Erythroblast (primary cell): Measurements from ENCODE around the gene NHEJ1.

ENCODE experiments used
- GATA1 ChIP-seq: IDR thresholded peaks from 2 replicates; pipeline ENCODE4 v1.6.1; 2011; ENCODE audit warnings: low read depth, mild to moderate bottlenecking, control low read depth, low read length, moderate library complexity
- POLR2A ChIP-seq: IDR thresholded peaks from 2 replicates; pipeline ENCODE4 v1.6.1; 2011; ENCODE audit warnings: mild to moderate bottlenecking, low read length

DNA sequence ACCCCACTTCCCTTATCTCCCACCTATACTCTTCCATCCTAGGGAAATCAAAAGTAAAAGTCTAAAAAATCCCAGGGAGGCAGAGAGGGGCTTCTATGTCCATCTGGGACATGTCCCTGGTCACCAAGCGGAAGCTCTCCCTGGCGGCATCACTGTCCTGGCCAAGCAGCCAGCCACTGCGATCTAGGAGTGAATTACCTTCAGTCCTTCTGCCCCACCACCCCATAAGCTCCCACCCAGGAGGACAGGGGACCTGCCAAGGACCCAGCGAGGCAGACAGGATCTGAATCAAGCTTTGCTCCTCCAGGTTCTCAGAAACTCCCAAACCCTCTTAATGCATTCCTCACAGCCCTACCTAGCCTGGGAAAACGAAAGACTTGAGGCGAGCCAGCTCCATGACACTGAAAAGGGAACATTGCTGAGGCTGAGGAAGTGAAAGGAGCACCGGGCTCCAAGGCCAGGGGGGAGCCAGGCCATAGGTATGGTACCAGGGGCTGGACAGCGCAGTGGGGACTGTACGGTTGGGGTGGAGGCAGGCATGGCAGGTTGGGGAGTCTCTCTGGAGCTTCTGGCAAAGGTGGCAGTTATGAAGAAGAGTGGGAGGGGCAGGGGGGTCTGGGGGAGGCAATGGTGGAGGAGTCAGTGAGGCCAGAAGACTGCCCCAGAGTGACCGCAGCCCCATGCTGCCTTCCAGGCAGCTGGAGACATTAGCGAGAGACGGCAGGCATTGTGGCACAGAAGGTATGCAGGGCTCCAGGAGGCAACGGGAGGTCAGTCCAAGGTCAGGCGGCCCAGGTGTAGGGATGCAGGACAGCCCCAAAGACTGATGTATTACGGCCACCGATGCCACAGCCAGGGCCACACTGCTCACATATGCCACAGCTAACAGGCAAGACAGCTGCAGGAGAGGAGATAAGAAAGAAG is 11.9 kb upstream of the NHEJ1 start:
- TF ChIP-seq POLR2A, result no peak
- TF ChIP-seq GATA1, result no peak
